VCaP (cell line): Measurements from ENCODE around the gene GJA10.
"Not testable (repeated sequence)": the region's sequence is repeated elsewhere in the genome, so short reads cannot be mapped to it uniquely, and the experiment has no call there.

Experiments
- H3K27ac ChIP-seq: fragments of 450-650 bp; 2 replicates; pipeline ENCODE4 v1.5.1; 2017
- TF ChIP-seq, protein P1 (sequence below): fragments of 450-650 bp; conservative IDR thresholded peaks from 2 replicates; pipeline ENCODE4 v1.5.1; 2017; ENCODE audit warnings: mild to moderate bottlenecking, moderate library complexity

Gene GJA10

DNA sequence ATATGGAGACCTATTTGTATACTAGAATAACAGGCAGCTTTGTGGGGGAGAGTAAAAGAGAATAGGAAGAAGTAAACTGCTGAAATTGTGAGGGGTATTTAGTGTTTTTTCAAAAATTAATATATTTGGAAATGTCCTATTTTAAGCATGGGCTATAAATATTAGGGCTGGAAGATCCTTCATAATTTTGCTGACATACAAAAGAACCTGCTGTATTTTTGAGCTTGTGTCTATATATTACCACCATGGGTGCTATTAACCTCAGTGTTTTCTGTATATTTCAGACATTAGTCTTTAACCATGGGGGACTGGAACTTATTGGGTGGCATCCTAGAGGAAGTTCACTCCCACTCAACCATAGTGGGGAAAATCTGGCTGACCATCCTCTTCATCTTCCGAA lies at the start of gene GJA10:
Gene GJA10, plus strand, starts transcription at position 301 of the 400 bp plus-strand sequence. Its CDS starts 0 bp downstream, at position 301.
- TF ChIP-seq, protein P1, sequence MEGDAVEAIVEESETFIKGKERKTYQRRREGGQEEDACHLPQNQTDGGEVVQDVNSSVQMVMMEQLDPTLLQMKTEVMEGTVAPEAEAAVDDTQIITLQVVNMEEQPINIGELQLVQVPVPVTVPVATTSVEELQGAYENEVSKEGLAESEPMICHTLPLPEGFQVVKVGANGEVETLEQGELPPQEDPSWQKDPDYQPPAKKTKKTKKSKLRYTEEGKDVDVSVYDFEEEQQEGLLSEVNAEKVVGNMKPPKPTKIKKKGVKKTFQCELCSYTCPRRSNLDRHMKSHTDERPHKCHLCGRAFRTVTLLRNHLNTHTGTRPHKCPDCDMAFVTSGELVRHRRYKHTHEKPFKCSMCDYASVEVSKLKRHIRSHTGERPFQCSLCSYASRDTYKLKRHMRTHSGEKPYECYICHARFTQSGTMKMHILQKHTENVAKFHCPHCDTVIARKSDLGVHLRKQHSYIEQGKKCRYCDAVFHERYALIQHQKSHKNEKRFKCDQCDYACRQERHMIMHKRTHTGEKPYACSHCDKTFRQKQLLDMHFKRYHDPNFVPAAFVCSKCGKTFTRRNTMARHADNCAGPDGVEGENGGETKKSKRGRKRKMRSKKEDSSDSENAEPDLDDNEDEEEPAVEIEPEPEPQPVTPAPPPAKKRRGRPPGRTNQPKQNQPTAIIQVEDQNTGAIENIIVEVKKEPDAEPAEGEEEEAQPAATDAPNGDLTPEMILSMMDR, result no peak
- no peak within 1 kb of the TSS for H3K27ac ChIP-seq

DNA sequence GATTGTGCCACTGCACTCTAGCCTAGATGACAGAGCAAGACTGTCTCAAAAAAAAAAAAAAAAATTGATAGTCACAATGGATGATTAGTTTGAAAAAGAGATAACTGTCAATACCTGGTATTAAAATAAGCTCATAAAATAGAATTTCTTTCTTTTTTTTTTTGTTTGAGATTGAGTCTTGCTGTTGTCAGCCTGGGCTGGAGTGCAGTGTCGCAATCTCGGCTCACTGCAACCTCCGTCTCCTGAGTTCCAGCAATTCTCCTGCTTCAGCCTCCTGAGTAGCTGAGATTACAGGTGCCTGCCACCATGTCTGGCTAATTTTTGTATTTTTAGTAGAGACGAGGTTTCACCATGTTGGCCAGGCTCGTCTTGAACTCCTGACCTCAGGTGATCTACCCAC lies 46.8 kb upstream of the GJA10 start:
- H3K27ac ChIP-seq, result not testable (repeated sequence)

DNA sequence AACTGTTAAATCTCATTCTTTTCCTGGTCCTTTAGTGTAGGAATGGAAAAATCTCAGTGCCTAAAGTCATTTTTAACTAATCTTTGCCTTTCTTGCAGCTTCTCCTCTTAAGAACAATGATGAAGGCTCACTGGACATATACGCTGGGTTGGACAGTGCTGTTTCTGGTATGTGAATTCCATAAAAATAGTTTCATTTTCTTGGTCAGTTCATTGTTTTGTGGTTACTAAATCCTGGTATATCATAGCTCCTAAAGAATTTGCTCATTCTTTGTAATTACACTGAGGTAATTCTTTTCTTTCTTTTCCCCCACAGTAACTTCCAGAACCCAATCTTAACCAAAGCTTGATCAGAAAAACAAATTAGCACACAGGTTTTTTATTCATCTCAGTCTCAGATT lies 41.2 kb upstream of the GJA10 start:
- H3K27ac ChIP-seq, result no peak overlapping the region
- TF ChIP-seq, protein P1, result no peak

DNA sequence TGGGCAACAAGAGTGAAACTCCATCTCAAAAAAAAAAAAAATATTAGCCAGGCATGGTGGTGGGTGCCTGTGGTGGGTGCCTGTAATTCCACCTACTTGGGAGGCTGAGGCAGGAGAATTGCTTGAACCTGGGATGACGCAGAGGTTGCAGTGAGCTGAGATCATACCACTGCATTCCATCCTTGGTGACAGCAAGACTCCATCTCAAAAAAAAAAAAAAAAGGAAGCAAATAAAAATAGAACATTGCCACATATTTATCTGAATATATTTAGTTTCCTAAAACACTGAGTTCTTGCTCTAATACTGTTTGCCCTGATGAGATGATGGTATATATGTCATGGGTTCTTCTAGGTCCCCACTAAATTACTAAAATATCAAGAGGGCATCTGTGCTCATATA lies 36.2 kb upstream of the GJA10 start:
- TF ChIP-seq, protein P1, result no peak
- H3K27ac ChIP-seq, result no peak overlapping the region

DNA sequence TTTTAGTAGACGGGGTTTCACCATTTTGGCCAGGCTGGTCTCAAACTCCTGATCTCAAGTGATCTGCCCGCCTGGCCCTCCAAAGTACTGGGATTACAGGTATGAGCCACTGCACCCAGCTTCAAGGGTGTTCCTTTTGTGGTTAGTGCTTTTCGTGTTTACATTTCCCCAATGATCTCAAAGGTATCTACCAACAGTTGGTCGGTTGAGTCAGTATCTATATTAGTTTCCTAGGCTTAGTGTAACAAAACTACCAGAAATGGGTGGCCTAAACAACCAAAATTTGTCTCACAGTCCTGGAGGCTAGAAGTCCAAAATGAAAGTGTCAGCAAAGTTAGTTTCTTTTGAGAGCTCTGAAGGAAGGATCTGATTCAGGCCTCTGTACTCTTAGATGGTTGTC lies 34.5 kb upstream of the GJA10 start:
- no peak overlapping the region for H3K27ac ChIP-seq
- TF ChIP-seq, protein P1, result no peak

DNA sequence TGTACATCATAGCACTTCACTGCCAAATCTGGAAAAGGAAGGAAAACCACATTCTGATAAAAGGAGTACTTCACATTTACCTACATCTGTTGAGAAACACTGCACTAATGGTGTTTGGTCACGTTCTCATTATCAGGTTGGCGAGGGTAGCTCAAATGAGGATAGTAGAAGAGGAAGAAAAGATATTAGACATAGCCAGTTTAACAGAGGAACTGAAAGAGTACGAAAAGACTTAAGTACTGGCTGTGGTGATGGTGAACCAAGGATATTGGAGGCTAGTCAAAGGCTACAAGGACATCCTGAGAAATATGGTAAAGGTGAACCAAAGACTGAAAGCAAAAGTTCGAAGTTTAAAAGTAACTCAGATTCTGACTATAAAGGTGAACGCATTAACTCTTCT lies 32.0 kb upstream of the GJA10 start:
- no peak overlapping the region for H3K27ac ChIP-seq
- TF ChIP-seq, protein P1, result no peak

DNA sequence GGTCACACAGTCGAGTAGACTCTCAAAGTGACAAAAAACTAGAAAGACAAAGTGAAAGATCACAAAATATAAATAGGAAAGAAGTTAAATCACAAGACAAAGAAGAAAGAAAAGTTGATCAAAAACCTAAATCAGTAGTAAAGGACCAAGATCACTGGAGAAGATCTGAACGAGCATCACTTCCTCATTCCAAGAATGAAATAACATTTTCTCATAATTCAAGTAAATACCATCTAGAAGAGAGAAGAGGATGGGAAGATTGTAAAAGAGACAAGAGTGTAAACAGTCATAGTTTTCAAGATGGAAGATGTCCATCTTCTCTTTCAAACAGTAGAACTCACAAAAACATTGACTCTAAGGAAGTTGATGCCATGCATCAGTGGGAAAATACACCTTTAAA lies 31.6 kb upstream of the GJA10 start:
- TF ChIP-seq, protein P1, result no peak
- no peak overlapping the region for H3K27ac ChIP-seq

DNA sequence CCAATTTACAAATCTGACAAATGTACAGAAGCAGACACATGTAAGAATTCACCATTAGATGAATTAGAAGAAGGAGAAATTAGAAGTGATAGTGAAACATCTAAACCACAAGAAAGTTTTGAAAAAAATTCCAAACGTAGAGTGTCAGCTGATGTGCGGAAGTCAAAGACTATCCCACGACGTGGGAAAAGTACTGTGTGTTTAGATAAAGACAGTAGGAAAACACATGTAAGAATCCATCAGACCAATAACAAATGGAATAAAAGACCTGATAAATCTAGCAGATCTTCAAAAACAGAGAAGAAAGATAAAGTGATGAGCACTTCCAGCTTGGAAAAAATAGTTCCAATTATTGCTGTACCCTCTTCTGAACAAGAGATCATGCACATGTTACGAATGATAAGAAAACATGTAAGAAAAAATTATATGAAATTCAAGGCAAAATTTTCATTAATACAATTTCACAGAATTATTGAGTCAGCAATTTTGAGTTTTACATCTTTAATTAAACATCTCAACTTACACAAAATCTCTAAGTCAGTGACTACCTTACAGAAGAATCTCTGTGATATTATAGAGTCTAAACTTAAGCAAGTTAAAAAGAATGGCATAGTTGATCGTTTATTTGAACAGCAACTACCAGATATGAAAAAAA lies 28.1 kb upstream of the GJA10 start:
- no peak overlapping the region for H3K27ac ChIP-seq
- TF ChIP-seq, protein P1, result no peak
